Neuron (in vitro differentiated cells): ENCODE data around the gene GNAL.
"Not testable (repeated sequence)": the region's sequence is repeated elsewhere in the genome, so short reads cannot be mapped to it uniquely, and the experiment has no call there.

Experiments used
- H2AFZ ChIP-seq: one replicate; pipeline ENCODE4 v1.6.1; 2013; ENCODE audit warnings: low read depth, mild to moderate bottlenecking, inconsistent platforms, low read length, moderate library complexity
- H3K27me3 ChIP-seq: one replicate; pipeline ENCODE4 v1.6.1; 2013; ENCODE audit warnings: low read length; ENCODE audit not compliant: insufficient read depth
- H3K36me3 ChIP-seq: one replicate; pipeline ENCODE4 v1.6.1; 2013; ENCODE audit warnings: low read length; ENCODE audit not compliant: insufficient read depth
- H3K4me1 ChIP-seq: one replicate; pipeline ENCODE4 v1.6.1; 2013; ENCODE audit warnings: low read length; ENCODE audit not compliant: insufficient read depth
- H3K4me3 ChIP-seq: 2 replicates; pipeline ENCODE4 v1.5.1; 2013; ENCODE audit warnings: mild to moderate bottlenecking, low read length, moderate library complexity
- H3K9me3 ChIP-seq: one replicate; pipeline ENCODE4 v1.6.1; 2013; ENCODE audit warnings: low read length

The GNAL gene

DNA sequence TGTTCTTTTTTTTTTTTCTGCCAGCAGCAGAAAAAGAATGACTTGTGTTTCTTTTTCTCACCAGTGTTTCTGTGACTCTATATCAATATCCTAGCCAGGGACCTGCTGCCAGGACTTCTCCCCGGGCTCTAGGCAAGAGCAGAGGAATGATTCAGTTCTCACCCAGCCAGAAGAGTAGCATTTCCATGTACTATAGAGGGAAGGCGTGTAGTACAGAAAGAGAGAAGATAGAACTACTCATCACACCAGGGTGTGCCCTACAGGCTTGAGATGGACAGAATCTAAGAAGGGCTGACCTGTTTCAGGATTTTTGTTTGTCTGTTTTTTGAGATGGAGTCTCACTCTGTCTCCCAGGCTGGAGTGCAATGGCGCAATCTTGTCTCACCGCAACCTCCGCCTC is 230.5 kb downstream of the GNAL start:
- H2AFZ ChIP-seq, H3K4me3 ChIP-seq, H3K36me3 ChIP-seq, H3K4me1 ChIP-seq, H3K27me3 ChIP-seq, H3K9me3 ChIP-seq: not testable (repeated sequence)

DNA sequence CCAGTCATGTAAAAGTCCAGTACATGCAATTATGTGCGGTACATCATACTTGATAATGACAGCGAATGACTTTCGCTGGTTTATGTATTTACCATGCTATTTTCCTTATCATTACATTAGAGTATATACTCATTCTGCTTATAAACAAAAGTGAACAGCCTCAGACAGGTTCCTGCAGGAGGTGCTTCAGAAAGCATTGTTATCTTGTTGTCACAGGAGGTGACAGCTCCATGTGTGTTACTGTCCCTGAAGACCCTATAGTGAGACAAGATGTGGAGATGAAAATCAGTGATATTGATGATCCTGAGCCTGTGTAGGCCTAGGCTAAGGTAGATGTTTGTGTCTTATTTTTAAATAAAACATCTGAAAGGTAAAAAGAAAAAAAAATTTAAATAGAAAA is 234.4 kb downstream of the GNAL start:
- no peak overlapping the region for H2AFZ ChIP-seq
- H3K9me3 ChIP-seq, result no peaks in the 10 kb centered on the region
- H3K4me1 ChIP-seq, result no peaks in the 10 kb centered on the region
- no peaks in the 10 kb centered on the region for H3K27me3 ChIP-seq
- no peaks in the 10 kb centered on the region for H3K36me3 ChIP-seq
- H3K4me3 ChIP-seq, result no peak overlapping the region

DNA sequence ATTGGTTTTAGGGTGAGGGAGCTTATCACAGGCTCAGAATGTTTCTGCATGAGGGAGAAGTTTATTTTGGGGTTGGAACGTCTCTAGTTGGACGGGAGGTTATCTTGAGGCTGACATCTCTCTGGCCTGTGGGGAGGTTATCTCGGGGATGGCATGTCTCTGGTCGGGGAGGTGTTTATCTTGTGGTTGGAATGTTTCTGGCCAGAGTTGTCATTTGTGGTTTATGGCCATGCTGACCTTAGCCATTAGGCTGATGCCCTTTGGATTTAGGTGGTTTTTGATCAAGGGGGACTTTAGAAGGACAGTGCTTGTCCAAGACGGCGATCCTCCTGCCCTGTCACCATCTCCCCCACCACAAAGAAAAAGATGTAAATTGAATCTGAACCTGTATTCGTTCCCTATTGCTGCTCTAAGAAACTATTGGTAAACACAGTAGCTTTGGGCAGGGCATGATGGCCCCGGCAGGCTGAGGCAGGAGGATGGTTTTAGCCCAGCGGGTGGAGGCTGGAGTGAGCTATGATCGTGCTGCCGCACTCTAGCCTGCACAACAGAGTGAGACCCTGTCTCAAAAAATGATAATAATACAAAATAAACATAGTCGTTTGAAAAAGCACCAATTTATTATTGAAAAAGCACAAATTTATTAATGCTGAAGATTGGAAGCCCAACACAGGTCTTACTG is 236.9 kb downstream of the GNAL start:
- no peaks in the 10 kb centered on the region for H3K27me3 ChIP-seq
- H3K4me3 ChIP-seq, result no peak overlapping the region
- H3K4me1 ChIP-seq, result no peaks in the 10 kb centered on the region
- H2AFZ ChIP-seq, result no peak overlapping the region
- H3K9me3 ChIP-seq, result no peaks in the 10 kb centered on the region
- H3K36me3 ChIP-seq, result no peaks in the 10 kb centered on the region

DNA sequence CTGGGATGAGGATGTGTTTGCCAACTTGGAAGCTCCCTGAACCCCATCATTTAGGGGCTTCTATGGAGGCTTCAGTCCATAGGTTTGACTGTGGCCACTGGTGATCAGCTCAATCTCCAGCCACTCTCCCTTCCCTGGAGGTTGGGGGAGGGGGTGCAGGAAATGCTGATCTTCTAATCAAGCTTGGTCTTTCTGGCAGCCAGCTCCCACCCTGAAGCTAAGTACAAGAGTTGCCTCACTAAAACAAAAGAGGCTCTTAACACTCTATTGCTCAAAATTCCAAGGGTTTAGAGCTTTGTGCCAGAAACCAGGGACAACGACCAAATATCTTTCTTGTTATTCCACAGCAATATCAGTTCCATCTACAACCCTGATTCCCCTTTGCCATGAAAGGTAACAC is 238.4 kb downstream of the GNAL start:
- H3K4me1 ChIP-seq, result no peaks in the 10 kb centered on the region
- H3K9me3 ChIP-seq, result no peaks in the 10 kb centered on the region
- H3K4me3 ChIP-seq, result no peak overlapping the region
- no peak overlapping the region for H2AFZ ChIP-seq
- no peaks in the 10 kb centered on the region for H3K36me3 ChIP-seq
- no peaks in the 10 kb centered on the region for H3K27me3 ChIP-seq

DNA sequence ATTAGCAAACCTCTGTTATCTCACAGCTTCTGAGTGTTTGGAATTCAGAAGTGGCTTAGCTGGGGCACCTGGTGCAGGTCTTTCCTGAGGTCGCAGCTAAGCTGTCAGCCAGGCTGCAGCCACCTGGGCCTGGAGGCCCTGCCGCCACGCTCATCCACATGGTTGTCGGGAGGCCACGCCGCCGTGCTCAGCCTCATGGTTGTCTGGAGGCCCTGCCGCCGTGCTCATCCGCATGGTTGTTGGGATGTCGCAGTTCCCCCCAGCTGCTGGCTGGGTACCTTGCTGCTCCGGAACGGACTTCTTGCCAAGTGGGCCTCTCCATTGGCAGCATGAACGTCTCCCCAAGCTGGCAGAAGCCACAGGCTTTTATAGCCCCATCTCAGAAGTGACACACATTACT is 243.3 kb downstream of the GNAL start:
- Histone ChIP-seq H3K9me3 (no peaks in the 10 kb centered on the region), H3K4me3 (no peak overlapping the region), H3K27me3 (no peaks in the 10 kb centered on the region), H3K36me3 (no peaks in the 10 kb centered on the region), H3K4me1 (no peaks in the 10 kb centered on the region), H2AFZ (no peak overlapping the region)
